NB4 (cell line): Measurements from ENCODE around the gene CALR3.

Experiments
- CTCF ChIP-seq: IDR thresholded peaks from one replicate; pipeline ENCODE4 v1.5.1; 2012; ENCODE audit warnings: low read depth, low read length
- MAX ChIP-seq: IDR thresholded peaks from 2 replicates; pipeline ENCODE4 v1.6.1; 2011; ENCODE audit warnings: low read depth, low read length
- POLR2A ChIP-seq: IDR thresholded peaks from 2 replicates; pipeline ENCODE4 v1.6.1; 2011; ENCODE audit warnings: mild to moderate bottlenecking; ENCODE audit not compliant: insufficient read length; ENCODE audit errors: extremely low read depth

- TF ChIP-seq POLR2A (no peak), CTCF (no peak), MAX (no peak)
These were observed 53.3 kb downstream of the CALR3 start for GRCh38 chr19:16442386-16443276.
